ENCODE measurements around the gene WNT5A. TPM values are rescaled to one million over a fixed set of nuclear protein-coding genes. Genes with fewer than 3 reads are reported as not detected.

WNT5A gene
- total and polyA plus RNA-seq, 2 of the 4 experiments (the other 2 are of a cell fraction) = 224 to 231 TPM

DNA sequence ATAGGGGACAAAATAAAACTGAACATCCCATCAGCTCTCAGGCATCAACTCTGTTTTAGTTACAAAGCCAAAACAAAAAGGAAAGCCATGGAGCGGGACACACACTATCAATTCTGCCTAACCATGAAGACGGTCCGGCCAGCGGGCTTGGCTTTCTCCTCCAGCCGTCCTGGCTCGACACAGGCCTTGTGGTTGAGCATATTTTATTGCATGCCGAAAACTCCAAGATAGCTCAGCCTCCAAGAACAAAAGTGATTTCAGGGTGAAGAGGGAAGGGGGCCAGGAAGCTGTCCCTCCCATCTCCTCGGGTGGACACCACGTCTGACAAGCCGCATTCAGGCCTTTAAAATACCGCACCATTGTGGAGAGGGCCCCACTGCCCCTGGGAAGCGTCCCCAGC lies 31.2 kb downstream of the WNT5A start:
- no peak overlapping the region for H3K4me2 ChIP-seq (ENCODE audit: low read depth, low read length)
- in situ Hi-C loops (cut with MboI; ENCODE audit: low sequenced_read_pairs) = no loop called here
- TF ChIP-seq, protein P1, sequence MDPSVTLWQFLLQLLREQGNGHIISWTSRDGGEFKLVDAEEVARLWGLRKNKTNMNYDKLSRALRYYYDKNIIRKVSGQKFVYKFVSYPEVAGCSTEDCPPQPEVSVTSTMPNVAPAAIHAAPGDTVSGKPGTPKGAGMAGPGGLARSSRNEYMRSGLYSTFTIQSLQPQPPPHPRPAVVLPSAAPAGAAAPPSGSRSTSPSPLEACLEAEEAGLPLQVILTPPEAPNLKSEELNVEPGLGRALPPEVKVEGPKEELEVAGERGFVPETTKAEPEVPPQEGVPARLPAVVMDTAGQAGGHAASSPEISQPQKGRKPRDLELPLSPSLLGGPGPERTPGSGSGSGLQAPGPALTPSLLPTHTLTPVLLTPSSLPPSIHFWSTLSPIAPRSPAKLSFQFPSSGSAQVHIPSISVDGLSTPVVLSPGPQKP (IDR thresholded peaks at IDR 0.05; ENCODE audit: borderline replicate concordance, low read depth, low read length) = no peak
- TF ChIP-seq RAD21 (IDR thresholded peaks at IDR 0.05; ENCODE audit: low read length) (no peak), MAZ (IDR thresholded peaks at IDR 0.05; ENCODE audit: borderline replicate concordance, low read depth, low read length) (no peak), CEBPB (IDR thresholded peaks at IDR 0.05; ENCODE audit: low read depth, low read length) (no peak), NFE2L2 (IDR thresholded peaks at IDR 0.05; ENCODE audit: low read depth, low read length) (no peak), FOS (IDR thresholded peaks at IDR 0.05; ENCODE audit: low read depth, low read length) (no peak), BHLHE40 (IDR thresholded peaks at IDR 0.05; ENCODE audit: low read depth, low read length) (no peak), CHD1 (IDR thresholded peaks at IDR 0.05; ENCODE audit: low read depth, low read length) (no peak), MAFK (IDR thresholded peaks at IDR 0.05; ENCODE audit: low read depth, low read length) (no peak), RFX5 (IDR thresholded peaks at IDR 0.05; ENCODE audit: low read depth, low read length) (no peak), MXI1 (IDR thresholded peaks at IDR 0.05; ENCODE audit: borderline replicate concordance, low read depth, low read length) (no peak)
- TF ChIP-seq, protein P2, sequence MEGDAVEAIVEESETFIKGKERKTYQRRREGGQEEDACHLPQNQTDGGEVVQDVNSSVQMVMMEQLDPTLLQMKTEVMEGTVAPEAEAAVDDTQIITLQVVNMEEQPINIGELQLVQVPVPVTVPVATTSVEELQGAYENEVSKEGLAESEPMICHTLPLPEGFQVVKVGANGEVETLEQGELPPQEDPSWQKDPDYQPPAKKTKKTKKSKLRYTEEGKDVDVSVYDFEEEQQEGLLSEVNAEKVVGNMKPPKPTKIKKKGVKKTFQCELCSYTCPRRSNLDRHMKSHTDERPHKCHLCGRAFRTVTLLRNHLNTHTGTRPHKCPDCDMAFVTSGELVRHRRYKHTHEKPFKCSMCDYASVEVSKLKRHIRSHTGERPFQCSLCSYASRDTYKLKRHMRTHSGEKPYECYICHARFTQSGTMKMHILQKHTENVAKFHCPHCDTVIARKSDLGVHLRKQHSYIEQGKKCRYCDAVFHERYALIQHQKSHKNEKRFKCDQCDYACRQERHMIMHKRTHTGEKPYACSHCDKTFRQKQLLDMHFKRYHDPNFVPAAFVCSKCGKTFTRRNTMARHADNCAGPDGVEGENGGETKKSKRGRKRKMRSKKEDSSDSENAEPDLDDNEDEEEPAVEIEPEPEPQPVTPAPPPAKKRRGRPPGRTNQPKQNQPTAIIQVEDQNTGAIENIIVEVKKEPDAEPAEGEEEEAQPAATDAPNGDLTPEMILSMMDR (conservative IDR thresholded peaks at IDR 0.05; ENCODE audit: low read depth, low read length) = no peak
- TF ChIP-seq, protein P3, sequence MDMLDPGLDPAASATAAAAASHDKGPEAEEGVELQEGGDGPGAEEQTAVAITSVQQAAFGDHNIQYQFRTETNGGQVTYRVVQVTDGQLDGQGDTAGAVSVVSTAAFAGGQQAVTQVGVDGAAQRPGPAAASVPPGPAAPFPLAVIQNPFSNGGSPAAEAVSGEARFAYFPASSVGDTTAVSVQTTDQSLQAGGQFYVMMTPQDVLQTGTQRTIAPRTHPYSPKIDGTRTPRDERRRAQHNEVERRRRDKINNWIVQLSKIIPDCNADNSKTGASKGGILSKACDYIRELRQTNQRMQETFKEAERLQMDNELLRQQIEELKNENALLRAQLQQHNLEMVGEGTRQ (IDR thresholded peaks at IDR 0.05; ENCODE audit: low read depth, low read length) = no peak
- H4K91ac ChIP-seq (ENCODE audit: insufficient read depth, low read depth, low read length) = no peak overlapping the region; the same call in 1 of the 2 replicates
- no peak overlapping the region for H3K4me3 ChIP-seq (ENCODE audit: insufficient read depth, low read depth, low read length)
- no peak overlapping the region for H2BK20ac ChIP-seq (ENCODE audit: low read depth, low read length)
- BruUV-seq (replicated peaks) = no TSS peak
- H4K5ac ChIP-seq (ENCODE audit: low read depth, low read length) = no peak overlapping the region
- H3K18ac ChIP-seq (ENCODE audit: low read depth, low read length) = no peak overlapping the region
- ChIA-PET POLR2A (ENCODE audit: unreplicated experiment) (no interaction called here), CTCF (no interaction called here)
- no CpG with 5 or more reads among the region's 12 CpGs for WGBS, 2 experiments (ENCODE audit: extremely low coverage in 2 of 2, insufficient read length in 1 of 2)
- intact Hi-C loops (cut with micrococcal nuclease) = no loop called here
- no peak overlapping the region for H2AFZ ChIP-seq (replicated peaks; ENCODE audit: low read length, poor library complexity)
- H2BK5ac ChIP-seq (ENCODE audit: low read depth, low read length, poor library complexity, severe bottlenecking) = no peak overlapping the region
- H3K9me1 ChIP-seq (ENCODE audit: insufficient read depth, low read length) = no peaks in the 10 kb centered on the region
- H3K4ac ChIP-seq (ENCODE audit: low read depth, low read length) = no peak overlapping the region
- H3K4me1 ChIP-seq (ENCODE audit: control insufficient read depth, insufficient read depth, low read length) = no peaks in the 10 kb centered on the region
- H3K56ac ChIP-seq (ENCODE audit: extremely low read depth, insufficient read depth, low read length) = no peak overlapping the region
- H4K20me1 ChIP-seq (ENCODE audit: insufficient read depth, low read length) = no peaks in the 10 kb centered on the region
- no peak overlapping the region for H2BK15ac ChIP-seq (ENCODE audit: low read depth, low read length)
- no peak overlapping the region for H3K9ac ChIP-seq (ENCODE audit: low read depth, low read length)
- dilution Hi-C loops (cut with HindIII; ENCODE audit: low sequenced_read_pairs, unreplicated experiment) = no loop called here
- H3K36me3 ChIP-seq (ENCODE audit: control insufficient read depth, insufficient read depth, low read length) = no peaks in the 10 kb centered on the region
- H3K27ac ChIP-seq (ENCODE audit: insufficient read depth, low read length) = no peak overlapping the region
- no peaks in the 10 kb centered on the region for H3K79me1 ChIP-seq (ENCODE audit: low read depth in 1 of 2, low read length in 2 of 2)
- no peaks in the 10 kb centered on the region for H3K27me3 ChIP-seq (ENCODE audit: control insufficient read depth, insufficient read depth, low read length)
- no peaks in the 10 kb centered on the region for H3K9me3 ChIP-seq (ENCODE audit: control insufficient read depth, insufficient read depth, low read length)
- no peak overlapping the region for H3K14ac ChIP-seq (replicated peaks; ENCODE audit: low read depth, low read length)
- no peak overlapping the region for H4K8ac ChIP-seq (ENCODE audit: low read depth in 2 of 2, low read length in 2 of 2)
- no peak for ATAC-seq (ENCODE audit: low read depth)
- DNase-seq = no peak
- H3K23ac ChIP-seq (ENCODE audit: low read depth, low read length) = no peak overlapping the region
- no peak overlapping the region for H2BK120ac ChIP-seq (ENCODE audit: low read depth, low read length)
- H2AK5ac ChIP-seq (ENCODE audit: low read depth, low read length) = no peak overlapping the region
- no peak overlapping the region for H2AK9ac ChIP-seq (replicated peaks; ENCODE audit: low read depth, low read length, poor library complexity)

Data from IMR-90 (cell line).